Uterus (tissue), 4 donors: ENCODE data around the gene NRROS. TPM values are rescaled to one million over a fixed set of nuclear protein-coding genes. Genes with fewer than 3 reads are reported as not detected.

Experiments
- DNase-seq, 2 donors: peaks; one replicate each; pipeline ENCODE4 v3.0.0-alpha.2; 2019 to 2020
- H3K27ac ChIP-seq, 2 donors: fragments of 200-600 bp; sonication (generic); 1 replicate in 1 of 2; 2 replicates in 1 of 2; pipeline ENCODE4 v1.5.1; 2016 to 2018
- H3K27me3 ChIP-seq, 2 donors: fragments of 200-600 bp; sonication (generic); one replicate each; pipeline ENCODE4 v1.5.1; 2018 to 2019; ENCODE audit warnings: control low read depth in 1 of 2
- H3K36me3 ChIP-seq, 2 donors: fragments of 200-600 bp; sonication (generic); one replicate each; pipeline ENCODE4 v1.5.1; 2019; ENCODE audit warnings: control low read depth in 1 of 2
- H3K4me1 ChIP-seq, 2 donors: fragments of 200-600 bp; sonication (generic); one replicate each; pipeline ENCODE4 v1.5.1; 2018 to 2019; ENCODE audit warnings: control low read depth in 1 of 2
- H3K4me3 ChIP-seq, 2 donors: fragments of 200-600 bp; sonication (generic); 1 replicate in 1 of 2; 2 replicates in 1 of 2; pipeline ENCODE4 v1.5.1; 2018 to 2019; ENCODE audit warnings: mild to moderate bottlenecking in 1 of 2
- H3K9me3 ChIP-seq, 2 donors: fragments of 200-600 bp; sonication (generic); one replicate each; pipeline ENCODE4 v1.5.1; 2019; ENCODE audit warnings: control low read depth in 1 of 2
- POLR2A ChIP-seq, 2 donors: fragments of 450-650 bp; IDR thresholded peaks; one replicate each; pipeline ENCODE4 v1.6.1; 2016; ENCODE audit warnings: antibody characterized with exemption in 2 of 2, mild to moderate bottlenecking in 1 of 2, moderate library complexity in 1 of 2
- intact Hi-C: fragments of 100-400 bp; cut with DNase I; formaldehyde crosslinking; loops from one replicate; pipeline ENCODE4 v1.15.1; 2023; ENCODE audit warnings: low total_unique reads
- total RNA-seq, 4 donors: library from RNA; depleted of rRNA in 3 of 4; stranded (reverse); fragments of >200 nt in 3 of 4; gene quantifications; one replicate each; pipeline versions ENCODE4 v1.1.0 to v1.2.4, GENCODE V29; 2014 to 2023
- TF ChIP-seq, protein P1 (sequence below), 4 experiments: fragments of 200-600 bp in 2 of 4; fragments of 450-650 bp in 2 of 4; sonication (generic) in 2 of 4; IDR thresholded peaks; one replicate each; pipeline ENCODE4 v1.5.1; 2016 to 2019; ENCODE audit warnings: antibody characterized with exemption in 4 of 4, mild to moderate bottlenecking in 2 of 4, moderate library complexity in 1 of 4
- donor health status: DM: yes; HTN: yes; CAD: no.

NRROS gene
- total RNA-seq, 4 donors from 2014 or later, result 6.5 to 36.8 (median 7.6) TPM

GRCh38 chr3:196624067-196624790 is 15.3 kb upstream of the NRROS start:
- Histone ChIP-seq H3K9me3 (no peaks in the 10 kb centered on the region), H3K27ac (no peak overlapping the region), H3K36me3 (no peaks in the 10 kb centered on the region), H3K4me3 (no peak overlapping the region), H3K4me1 (no peaks in the 10 kb centered on the region), H3K27me3 (no peaks in the 10 kb centered on the region)
- TF ChIP-seq POLR2A (IDR thresholded peaks at IDR 0.05), result no peak
- no peak for DNase-seq
- intact Hi-C loops, result no loop called here

DNA sequence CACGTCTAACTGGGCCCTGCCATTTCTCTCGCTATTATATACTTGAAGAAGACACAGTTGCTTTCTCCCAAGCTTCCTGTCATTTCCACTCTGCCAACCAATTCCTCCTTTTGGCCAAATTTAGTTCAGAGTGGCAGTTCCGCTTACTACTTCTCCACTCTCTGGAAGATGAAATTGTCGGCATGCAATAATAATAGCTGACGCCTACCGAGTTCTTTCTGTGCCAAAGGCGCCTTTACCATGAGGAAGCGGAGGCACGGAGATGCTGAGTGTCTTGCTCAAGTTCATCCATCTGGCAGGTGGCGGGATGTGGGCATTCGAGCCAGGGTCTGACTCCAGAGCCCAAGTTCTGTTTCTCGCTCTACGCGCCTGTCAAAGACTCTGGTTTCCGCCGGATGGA is 14.6 kb upstream of the NRROS start:
- TF ChIP-seq POLR2A (IDR thresholded peaks at IDR 0.05), result no peak
- TF ChIP-seq, protein P1, sequence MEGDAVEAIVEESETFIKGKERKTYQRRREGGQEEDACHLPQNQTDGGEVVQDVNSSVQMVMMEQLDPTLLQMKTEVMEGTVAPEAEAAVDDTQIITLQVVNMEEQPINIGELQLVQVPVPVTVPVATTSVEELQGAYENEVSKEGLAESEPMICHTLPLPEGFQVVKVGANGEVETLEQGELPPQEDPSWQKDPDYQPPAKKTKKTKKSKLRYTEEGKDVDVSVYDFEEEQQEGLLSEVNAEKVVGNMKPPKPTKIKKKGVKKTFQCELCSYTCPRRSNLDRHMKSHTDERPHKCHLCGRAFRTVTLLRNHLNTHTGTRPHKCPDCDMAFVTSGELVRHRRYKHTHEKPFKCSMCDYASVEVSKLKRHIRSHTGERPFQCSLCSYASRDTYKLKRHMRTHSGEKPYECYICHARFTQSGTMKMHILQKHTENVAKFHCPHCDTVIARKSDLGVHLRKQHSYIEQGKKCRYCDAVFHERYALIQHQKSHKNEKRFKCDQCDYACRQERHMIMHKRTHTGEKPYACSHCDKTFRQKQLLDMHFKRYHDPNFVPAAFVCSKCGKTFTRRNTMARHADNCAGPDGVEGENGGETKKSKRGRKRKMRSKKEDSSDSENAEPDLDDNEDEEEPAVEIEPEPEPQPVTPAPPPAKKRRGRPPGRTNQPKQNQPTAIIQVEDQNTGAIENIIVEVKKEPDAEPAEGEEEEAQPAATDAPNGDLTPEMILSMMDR (IDR thresholded peaks at IDR 0.05), result no peak
- Histone ChIP-seq H3K27ac (no peak overlapping the region), H3K9me3 (no peaks in the 10 kb centered on the region), H3K4me3 (no peak overlapping the region), H3K36me3 (no peaks in the 10 kb centered on the region), H3K4me1 (no peaks in the 10 kb centered on the region), H3K27me3 (no peaks in the 10 kb centered on the region)
- intact Hi-C loops, result no loop called here
- no peak for DNase-seq

- intact Hi-C loops, result no loop called here
- no peak overlapping the region for H3K27ac ChIP-seq
- no peaks in the 10 kb centered on the region for H3K36me3 ChIP-seq
- TF ChIP-seq POLR2A (IDR thresholded peaks at IDR 0.05), result no peak
- TF ChIP-seq, protein P1 (IDR thresholded peaks at IDR 0.05), result no peak
- no peaks in the 10 kb centered on the region for H3K4me1 ChIP-seq
- no peaks in the 10 kb centered on the region for H3K27me3 ChIP-seq
- H3K4me3 ChIP-seq, result no peak overlapping the region
- no peaks in the 10 kb centered on the region for H3K9me3 ChIP-seq
- DNase-seq, result no peak
Observed at GRCh38 chr3:196625331-196625730, 14.2 kb upstream of the NRROS start.

DNA sequence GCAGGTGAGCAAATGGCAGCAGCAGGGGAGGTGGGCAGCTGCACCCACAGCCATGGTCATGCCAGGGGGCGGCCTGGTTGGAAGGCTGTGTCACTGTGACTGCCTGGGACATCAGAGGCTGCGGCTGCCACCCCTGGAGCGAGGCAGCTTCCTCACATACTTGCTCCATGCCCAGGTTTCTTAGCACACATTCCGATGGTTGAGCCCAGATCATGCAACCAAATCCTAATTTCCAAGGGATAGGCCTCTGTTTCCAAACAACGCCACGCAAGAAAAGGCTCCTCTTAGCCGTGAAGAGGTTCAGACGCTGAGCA is 11.6 kb upstream of the NRROS start:
- TF ChIP-seq, protein P1 (IDR thresholded peaks at IDR 0.05), result no peak
- TF ChIP-seq POLR2A (IDR thresholded peaks at IDR 0.05), result no peak
- H3K4me1 ChIP-seq, result no peaks in the 10 kb centered on the region
- DNase-seq, result no peak
- intact Hi-C loops, result no loop called here
- no peaks in the 10 kb centered on the region for H3K36me3 ChIP-seq
- H3K27me3 ChIP-seq, result no peaks in the 10 kb centered on the region
- H3K27ac ChIP-seq, result no peak overlapping the region
- H3K4me3 ChIP-seq, result no peak overlapping the region
- H3K9me3 ChIP-seq, result no peaks in the 10 kb centered on the region

GRCh38 chr3:196629228-196629627 is 10.3 kb upstream of the NRROS start:
- Histone ChIP-seq H3K4me1 (no peaks in the 10 kb centered on the region), H3K4me3 (no peak overlapping the region), H3K9me3 (no peaks in the 10 kb centered on the region), H3K27ac (no peak overlapping the region), H3K27me3 (no peaks in the 10 kb centered on the region), H3K36me3 (no peaks in the 10 kb centered on the region)
- no peak for TF ChIP-seq POLR2A (IDR thresholded peaks at IDR 0.05)
- TF ChIP-seq, protein P1 (IDR thresholded peaks at IDR 0.05), result no peak
- DNase-seq, result no peak
- intact Hi-C loops, result no loop called here

- peak overlapping the region; percentile 78 to 85 for H3K27ac ChIP-seq
Observed at GRCh38 chr3:196631682-196632045, 7.8 kb upstream of the NRROS start.

More at GRCh38 chr3:196631682-196632045, 7.8 kb upstream of the NRROS start:
- Histone ChIP-seq H3K4me1 (no peaks in the 10 kb centered on the region), H3K9me3 (no peaks in the 10 kb centered on the region), H3K4me3 (peak overlapping the region; percentile 49 to 59), H3K27me3 (no peaks in the 10 kb centered on the region), H3K36me3 (no peaks in the 10 kb centered on the region)
- intact Hi-C loops, result no loop called here
- DNase-seq, result no peak
- no peak for TF ChIP-seq POLR2A (IDR thresholded peaks at IDR 0.05)
- TF ChIP-seq, protein P1 (IDR thresholded peaks at IDR 0.05), result no peak
